Inferior parietal cortex (tissue), 1 donor: ENCODE data around the gene MEI1.
"Not testable (repeated sequence)": the region's sequence is repeated elsewhere in the genome, so short reads cannot be mapped to it uniquely, and the experiment has no call there.

Experiments used
- DNase-seq: peaks from one replicate; pipeline ENCODE4 v3.0.0-alpha.2; 2016; ENCODE audit errors: extremely low spot score

MEI1 gene

GRCh38 chr22:41683052-41683451 is 16.3 kb upstream of the MEI1 start:
- DNase-seq = no peak

- DNase-seq = no peak
Measured at GRCh38 chr22:41683616-41684015, 15.7 kb upstream of the MEI1 start.

DNA sequence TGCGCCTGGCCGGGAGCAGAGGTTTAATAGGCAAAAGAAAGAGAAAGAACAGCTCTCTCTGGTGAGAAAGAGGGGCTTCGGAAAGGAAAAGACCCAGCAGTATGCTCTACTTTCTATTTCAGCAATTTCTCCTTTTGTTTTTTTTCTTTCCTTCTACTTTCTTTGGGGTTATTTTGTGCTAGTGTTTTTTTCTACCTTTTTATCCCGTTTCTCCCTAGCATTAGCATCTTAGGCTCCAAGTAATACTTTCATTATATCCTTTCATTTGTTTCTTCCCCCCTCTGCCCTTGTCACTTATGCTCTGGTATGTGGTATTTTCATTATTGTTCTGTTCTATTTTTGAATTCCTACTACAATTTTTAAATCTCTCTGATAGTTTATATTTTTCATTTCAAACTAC is 15.1 kb upstream of the MEI1 start:
- no peak for DNase-seq

- not testable (repeated sequence) for DNase-seq
Measured at GRCh38 chr22:41686890-41687289, 12.4 kb upstream of the MEI1 start.

- no peak for DNase-seq
Measured at GRCh38 chr22:41687901-41688364, 11.4 kb upstream of the MEI1 start.

GRCh38 chr22:41688365-41689211 is 10.7 kb upstream of the MEI1 start, which contains the start of gene SNU13:
TSS of gene SNU13 (minus strand) at chr22:41688867. CDS start at chr22:41688796, 71 bp downstream.
- peak; percentile 94 for DNase-seq

GRCh38 chr22:41690476-41690875 is 8.8 kb upstream of the MEI1 start:
- DNase-seq = no peak

DNA sequence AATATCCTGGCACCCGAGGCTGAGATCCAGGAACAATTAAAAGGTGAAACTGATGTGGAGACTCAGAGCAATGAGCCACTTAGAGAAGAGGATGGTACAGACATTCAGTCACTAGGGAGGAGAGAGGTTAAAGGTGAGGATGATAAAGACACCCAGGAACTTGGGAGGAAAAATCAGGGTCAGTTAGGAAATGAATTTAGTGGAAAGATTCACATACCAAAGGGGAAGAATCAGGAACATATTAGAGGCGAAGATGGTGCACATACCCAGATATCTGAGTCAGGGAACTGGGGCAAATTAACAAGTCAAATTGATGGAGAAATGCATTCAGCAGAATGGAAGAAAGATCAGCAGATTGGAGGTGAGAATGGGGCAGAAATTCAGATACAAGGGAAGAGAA is 4.1 kb upstream of the MEI1 start:
- no peak for DNase-seq

DNA sequence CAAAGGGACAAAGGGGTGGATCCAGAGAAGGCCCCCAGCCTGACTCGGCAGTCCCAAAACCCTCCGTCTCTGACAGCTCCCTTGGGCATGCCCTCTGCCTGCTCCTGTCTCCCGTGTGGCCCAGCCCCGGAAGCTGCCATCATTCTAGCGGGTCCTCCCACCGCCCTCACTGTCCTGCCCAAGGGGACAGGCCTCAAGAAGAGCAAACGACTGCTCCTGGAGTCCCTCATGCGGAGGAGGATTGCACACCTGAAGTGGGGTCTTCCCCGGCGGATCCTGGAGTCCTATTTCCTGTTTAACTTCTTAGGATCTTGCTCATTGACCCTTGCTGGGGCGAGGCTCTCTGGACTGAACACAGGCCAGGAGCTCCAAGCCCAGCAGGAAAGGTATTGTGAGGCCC is 2.6 kb upstream of the MEI1 start:
- DNase-seq = no peak

- peak; percentile 95 for DNase-seq
Measured at GRCh38 chr22:41697126-41697775, 2.1 kb upstream of the MEI1 start.

DNA sequence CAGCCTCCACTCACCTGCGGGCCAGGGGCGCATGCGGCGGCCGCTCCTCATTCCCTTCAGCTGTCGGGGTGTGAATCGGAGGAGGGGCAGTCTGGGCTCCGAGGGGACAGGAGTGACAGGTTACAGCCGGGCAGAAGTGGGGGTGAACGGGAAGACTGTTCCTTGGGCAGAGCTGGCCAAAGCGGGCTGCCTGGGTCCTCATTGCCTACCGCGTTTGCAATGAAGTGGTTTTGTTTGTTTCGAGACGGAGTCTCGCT is 733 bp downstream of the MEI1 start:
- DNase-seq = no peak

DNA sequence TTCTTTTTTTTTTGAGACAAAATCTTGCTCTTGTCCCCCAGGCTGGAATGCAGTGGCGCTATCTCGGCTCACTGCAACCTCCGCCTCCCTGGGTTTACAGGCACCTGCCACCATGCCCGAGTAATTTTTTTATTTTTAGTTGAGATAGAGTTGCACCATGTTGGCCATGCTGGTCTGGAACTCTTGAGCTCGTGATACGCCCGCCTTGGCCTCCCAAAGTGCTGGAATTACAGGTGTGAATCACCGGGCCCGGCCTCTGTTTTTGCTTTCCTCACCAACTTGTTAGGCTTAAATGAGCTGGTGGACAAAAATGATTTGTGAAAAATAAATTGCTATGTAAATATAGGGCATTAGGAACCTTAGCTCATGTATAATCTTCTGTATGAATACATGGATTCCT is 3.5 kb downstream of the MEI1 start:
- DNase-seq = no peak

DNA sequence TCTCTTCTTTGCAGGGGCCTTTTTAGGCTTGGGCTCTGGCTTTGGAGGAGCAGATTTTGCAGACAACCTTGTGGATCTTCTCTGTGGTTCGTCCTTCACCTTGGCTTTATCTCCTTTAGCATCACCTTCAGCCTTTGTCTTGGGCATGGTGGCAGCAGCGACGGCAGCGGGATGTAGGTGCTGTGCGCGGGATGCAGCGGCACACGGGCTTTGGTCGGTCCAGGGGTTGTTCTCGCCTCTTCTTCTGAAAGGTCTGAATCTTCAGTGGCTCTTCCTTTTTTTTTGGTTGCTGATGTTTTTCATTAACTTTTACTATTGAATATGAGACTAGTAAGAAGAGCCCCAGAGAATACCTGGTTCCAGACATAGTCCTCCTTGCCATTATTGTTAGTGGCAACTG is 10.0 kb downstream of the MEI1 start:
- no peak for DNase-seq

GRCh38 chr22:41713004-41713403 is 13.7 kb downstream of the MEI1 start:
- DNase-seq = no peak

- no peak for DNase-seq
Measured at GRCh38 chr22:41722496-41722895, 23.2 kb downstream of the MEI1 start.

- no peak for DNase-seq
Measured at GRCh38 chr22:41725510-41726110, 26.3 kb downstream of the MEI1 start.

GRCh38 chr22:41731609-41732008 is 32.3 kb downstream of the MEI1 start:
- DNase-seq = no peak

DNA sequence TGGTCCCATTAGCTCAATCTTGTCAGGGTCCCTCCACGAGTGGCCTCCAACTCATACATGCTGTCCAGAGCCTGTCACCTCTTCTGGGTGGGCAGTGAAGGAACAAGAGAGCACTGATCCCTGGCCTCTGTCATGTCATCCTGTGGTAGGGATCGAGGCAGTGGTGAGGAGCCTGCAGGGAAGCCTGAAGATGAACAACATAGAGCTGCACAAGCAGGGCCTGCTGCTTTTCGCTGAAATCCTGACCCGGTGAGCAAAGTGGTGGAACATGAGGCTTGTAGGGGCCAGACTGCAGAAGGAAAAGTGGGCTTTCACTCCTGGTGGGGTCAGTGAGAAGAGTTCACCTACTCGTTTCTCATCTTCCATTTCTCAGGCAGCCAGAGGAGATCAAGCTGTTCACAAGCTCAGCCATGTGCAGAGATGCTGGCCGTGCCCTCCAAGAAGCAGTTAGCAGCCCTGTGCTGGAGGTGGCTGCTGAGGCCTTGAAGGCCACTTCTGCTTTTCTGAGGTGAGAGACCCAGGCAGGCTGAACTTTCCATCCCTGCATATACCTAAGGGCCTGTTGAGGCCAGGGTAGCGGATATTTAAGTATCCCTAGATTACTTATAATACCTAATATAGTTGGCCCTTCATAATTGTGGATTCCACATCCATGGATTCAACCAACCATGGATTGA is 32.9 kb downstream of the MEI1 start:
- no peak for DNase-seq

- not testable (repeated sequence) for DNase-seq
Measured at GRCh38 chr22:41733241-41733640, 33.9 kb downstream of the MEI1 start.

- no peak for DNase-seq
Measured at GRCh38 chr22:41739576-41739975, 40.3 kb downstream of the MEI1 start.

DNA sequence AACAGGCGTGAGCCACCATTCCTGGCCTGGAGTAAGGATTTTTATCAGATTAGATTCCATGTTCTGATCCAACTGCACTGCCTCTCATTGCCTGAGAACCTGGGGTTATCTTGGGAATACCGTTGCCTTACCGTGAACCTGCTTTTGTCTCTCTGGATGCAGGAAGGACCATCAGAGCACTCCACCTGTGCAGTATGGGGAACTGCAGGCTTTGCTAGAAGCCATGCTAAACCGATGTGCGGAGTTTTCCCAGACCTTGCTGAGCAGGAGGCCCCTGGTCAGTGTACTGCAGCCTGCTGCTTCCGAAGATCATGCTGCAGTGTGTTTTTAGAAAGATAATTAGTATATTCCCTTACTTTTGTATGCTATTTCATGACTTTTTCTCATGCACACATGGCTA is 43.6 kb downstream of the MEI1 start:
- no peak for DNase-seq

GRCh38 chr22:41745968-41746367 is 46.7 kb downstream of the MEI1 start:
- DNase-seq = no peak
